ENCODE results near the gene NPTX1.
A peak's percentile ranks its signal among the peaks of the same experiment; 100 is the strongest.

The NPTX1 gene

GRCh38 chr17:80428363-80428762 is 48.0 kb downstream of the NPTX1 start:
- no peak for DNase-seq (ENCODE audit: low read depth in 1 of 2, low spot score in 1 of 2)

DNA sequence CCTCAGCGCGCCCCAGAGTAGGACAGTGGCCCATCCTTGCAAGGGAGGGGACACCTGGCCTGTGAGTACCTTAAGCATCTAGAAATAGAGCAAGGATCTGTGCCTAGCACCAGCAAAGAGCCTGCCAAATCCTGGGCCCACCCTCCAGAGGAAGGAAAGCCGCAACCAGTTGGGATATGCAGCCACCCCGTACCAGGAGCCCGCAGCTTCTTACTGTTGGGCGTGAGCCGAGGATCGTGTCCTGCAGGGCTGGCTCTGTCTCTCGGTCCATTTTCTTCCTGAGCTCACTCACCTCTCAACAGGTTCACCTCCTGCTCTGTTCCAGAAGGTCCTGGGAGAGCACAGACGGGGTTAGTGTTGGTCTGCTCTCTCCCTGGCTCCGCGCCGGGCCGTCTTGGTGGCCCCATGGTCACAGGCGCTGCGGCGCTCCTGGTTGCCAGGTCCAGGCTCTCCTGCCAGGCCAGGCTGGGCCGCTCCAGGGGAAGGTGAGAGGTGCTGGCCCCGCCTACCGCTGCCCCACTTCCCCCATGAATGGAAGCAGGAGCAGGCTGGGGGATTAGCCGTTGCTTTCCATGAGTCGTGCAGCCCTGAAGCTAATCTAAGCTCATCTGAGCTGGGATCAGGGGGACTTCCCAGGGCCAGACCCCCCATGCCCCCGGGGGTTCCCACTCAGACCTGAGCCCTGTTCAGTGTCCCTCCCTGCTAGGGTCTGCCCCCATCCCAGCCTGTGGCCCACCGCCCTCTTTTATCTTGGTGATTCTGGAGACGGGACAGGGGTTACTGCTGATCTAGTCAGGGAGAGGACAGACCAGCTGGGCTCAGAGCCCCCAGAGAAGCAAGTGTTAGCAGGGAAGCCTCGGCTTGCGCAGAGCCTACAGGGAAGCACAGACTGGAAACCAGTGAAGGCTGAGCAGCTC is 48.8 kb downstream of the NPTX1 start:
- no peak for DNase-seq (ENCODE audit: low read depth in 1 of 2, low spot score in 1 of 2)

DNA sequence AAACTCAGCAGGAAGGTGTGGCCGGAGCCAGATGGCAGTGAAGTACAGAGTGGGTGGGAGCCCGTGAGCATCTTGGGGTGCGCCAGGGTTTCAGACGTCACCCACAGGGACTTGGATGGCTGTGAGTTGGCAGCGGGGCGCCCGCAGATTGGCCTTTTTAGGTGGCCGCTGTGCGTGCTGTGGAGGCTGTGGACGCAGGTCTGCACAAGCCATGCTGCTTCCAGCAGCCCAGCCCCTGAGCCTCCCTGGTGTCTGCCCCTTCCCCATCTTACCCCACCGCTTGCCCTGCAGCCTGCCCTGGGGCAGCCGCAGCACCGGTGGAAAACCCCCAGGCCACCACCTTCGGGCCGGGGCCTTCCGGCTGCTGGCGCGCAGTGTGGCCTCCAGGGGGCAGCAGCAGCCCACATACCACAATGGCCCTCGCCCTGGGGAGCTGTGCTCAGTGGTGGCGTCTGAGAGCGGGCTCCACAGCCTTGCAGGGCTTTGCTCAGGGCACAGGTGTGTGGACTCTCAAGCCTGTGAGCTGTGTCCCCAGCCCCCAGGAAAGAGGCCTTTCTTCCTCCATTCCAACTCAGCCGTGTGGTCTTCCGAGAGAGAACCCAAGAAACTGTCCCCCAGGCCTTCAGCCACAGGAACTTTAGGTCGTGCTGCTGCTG is 49.6 kb downstream of the NPTX1 start:
- peak; percentile 77 to 88 for DNase-seq (ENCODE audit: low read depth in 1 of 2, low spot score in 1 of 2)

GRCh38 chr17:80425835-80426426 is 50.5 kb downstream of the NPTX1 start:
- DNase-seq (ENCODE audit: low read depth in 1 of 2, low spot score in 1 of 2): no peak

GRCh38 chr17:80424878-80425765 is 51.3 kb downstream of the NPTX1 start:
- DNase-seq (ENCODE audit: low read depth in 1 of 2, low spot score in 1 of 2): no peak

DNA sequence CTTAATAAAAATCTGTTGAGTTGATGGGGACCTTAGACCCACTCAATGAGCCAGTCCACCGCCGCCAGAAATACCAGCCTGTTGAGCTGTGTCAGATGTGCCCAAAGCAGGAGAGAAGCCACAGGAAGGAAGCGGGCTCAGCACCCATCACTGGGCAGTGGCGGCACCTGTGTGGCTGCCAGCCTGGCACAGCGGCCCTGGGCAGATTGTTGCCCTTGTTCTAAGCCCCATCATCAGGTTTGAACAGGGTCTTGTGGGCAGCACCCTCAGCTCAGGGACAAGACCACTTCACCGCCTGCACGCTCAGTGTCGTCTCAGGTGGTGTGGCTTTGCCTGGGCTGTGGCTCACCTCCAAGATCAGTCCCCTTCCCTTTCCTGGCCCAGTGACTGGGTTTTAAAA is 52.1 kb downstream of the NPTX1 start:
- no peak for DNase-seq (ENCODE audit: low read depth in 1 of 2, low spot score in 1 of 2)

- no peak for DNase-seq (ENCODE audit: low read depth in 1 of 2, low spot score in 1 of 2)
These were observed 52.7 kb downstream of the NPTX1 start for GRCh38 chr17:80423536-80424225.

GRCh38 chr17:80422981-80423380 is 53.4 kb downstream of the NPTX1 start:
- no peak for DNase-seq (ENCODE audit: low read depth in 1 of 2, low spot score in 1 of 2)

DNA sequence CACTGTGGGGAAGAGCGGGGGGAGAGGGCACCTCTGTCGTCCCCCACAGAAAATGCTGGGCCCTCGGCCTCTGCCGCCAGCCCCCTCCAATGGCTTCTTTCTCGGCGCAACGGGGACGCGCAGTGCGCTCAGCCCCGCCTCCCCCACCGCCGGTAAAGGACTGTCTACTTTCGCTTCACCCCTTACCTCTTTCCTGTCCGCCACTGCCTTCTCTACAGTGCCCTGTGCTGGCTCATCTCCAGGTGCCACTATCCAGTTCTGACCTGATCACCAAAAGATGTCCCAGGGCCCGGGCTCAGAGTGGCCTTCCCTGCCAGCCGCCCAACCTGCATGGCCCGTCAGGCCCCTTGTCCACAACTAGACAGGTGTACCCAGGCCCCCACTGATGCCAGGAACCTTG is 54.1 kb downstream of the NPTX1 start:
- DNase-seq (ENCODE audit: low read depth in 1 of 2, low spot score in 1 of 2): no peak

GRCh38 chr17:80421381-80422090 is 54.9 kb downstream of the NPTX1 start:
- DNase-seq (ENCODE audit: low read depth in 1 of 2, low spot score in 1 of 2): no peak

DNA sequence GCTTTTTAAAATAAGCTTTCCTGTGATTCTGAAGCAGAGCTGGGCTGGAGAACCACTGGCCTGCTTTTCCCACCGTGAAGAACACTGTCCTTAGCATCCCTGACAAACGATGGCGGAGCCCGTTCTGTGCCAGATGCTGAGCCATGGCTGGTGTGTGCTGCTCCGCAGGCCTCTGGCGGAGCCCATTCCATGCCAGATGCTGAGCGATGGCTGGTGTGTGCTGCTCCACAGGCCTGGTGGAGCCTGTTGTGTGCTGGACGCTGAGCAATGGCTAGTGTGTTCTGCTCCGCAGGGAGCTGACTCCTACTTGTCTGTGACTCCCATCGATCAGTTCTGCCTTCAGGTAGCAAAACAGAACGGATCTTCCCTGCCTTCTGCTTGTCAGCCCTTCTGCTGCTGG is 57.2 kb downstream of the NPTX1 start:
- no peak for DNase-seq (ENCODE audit: low read depth in 1 of 2, low spot score in 1 of 2)

GRCh38 chr17:80418589-80418988 is 57.8 kb downstream of the NPTX1 start:
- DNase-seq (ENCODE audit: low read depth in 1 of 2, low spot score in 1 of 2): no peak
